ENCODE data around the gene SOX10. TPM values are rescaled to one million over a fixed set of nuclear protein-coding genes. Genes with fewer than 3 reads are reported as not detected.

SOX10 gene
- total and polyA plus RNA-seq, 8 donors = 0.06 to 0.96 (median 0.30) TPM

DNA sequence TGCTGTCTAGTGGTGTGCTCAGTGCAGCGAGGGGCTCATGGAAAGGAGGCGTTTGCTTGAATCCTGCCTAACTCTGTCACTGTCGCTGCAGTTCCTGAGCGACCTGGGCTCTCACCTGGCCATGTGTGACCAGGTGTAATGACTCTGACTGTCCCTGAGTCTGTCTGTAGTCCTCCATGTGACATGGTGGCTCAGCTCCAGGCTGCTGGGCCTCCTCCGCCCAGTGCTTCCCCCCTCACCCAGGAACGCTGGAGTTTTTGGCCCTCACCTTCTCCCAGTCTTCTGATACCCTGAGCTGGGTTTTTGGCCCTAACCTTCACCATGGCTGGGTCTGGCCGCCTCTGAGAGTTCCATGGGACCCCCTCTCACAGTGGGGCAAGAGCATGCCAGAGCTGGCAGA, 58.0 kb downstream of the SOX10 start:
- no peak for FAIRE-seq
- Histone ChIP-seq H3K27ac (no peak overlapping the region), H3K4me1 (peaks cover 23 to 41% (median 29%) of the 10 kb centered on the region in 3 donors), H3K36me3 (peaks cover 0 to 22% (median 9%) of the 10 kb centered on the region in 3 donors), H3K4me3 (peak overlapping the region in 2 of 4 donors; percentile 8 to 14), H3K27me3 (no peaks in the 10 kb centered on the region), H3K9me3 (no peaks in the 10 kb centered on the region)
- WGBS, 2 donors = 45 to 52% methylated on average over 7 of the region's 7 CpGs
- TF ChIP-seq, protein P1, sequence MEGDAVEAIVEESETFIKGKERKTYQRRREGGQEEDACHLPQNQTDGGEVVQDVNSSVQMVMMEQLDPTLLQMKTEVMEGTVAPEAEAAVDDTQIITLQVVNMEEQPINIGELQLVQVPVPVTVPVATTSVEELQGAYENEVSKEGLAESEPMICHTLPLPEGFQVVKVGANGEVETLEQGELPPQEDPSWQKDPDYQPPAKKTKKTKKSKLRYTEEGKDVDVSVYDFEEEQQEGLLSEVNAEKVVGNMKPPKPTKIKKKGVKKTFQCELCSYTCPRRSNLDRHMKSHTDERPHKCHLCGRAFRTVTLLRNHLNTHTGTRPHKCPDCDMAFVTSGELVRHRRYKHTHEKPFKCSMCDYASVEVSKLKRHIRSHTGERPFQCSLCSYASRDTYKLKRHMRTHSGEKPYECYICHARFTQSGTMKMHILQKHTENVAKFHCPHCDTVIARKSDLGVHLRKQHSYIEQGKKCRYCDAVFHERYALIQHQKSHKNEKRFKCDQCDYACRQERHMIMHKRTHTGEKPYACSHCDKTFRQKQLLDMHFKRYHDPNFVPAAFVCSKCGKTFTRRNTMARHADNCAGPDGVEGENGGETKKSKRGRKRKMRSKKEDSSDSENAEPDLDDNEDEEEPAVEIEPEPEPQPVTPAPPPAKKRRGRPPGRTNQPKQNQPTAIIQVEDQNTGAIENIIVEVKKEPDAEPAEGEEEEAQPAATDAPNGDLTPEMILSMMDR (IDR thresholded peaks at IDR 0.05) = no peak
- intact Hi-C loops (cut with DNase I) = no loop called here
- peak in 3 of 6 donors; percentile 37 to 60 (median 60) for DNase-seq
- peak in 3 of 4 donors; percentile 11 to 49 (median 16) for ATAC-seq

DNA sequence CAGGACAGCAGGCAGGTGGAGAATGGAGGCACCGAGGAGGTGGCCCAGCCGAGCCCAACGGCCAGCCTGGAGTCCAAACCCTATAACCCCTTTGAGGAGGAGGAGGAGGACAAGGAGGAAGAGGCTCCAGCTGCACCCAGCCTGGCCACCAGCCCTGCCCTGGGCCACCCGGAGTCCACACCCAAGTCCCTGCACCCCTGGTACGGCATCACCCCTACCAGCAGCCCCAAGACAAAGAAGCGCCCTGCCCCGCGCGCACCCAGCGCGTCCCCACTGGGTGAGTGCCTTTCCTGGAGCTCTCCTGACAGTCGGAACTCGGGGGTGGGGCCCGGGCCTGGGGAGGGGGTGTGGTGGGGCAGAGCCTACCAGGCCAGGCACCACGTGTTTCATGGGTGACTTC, 58.6 kb downstream of the SOX10 start:
- intact Hi-C loops (cut with DNase I) = no loop called here
- H3K9me3 ChIP-seq = no peaks in the 10 kb centered on the region
- TF ChIP-seq, protein P1 (IDR thresholded peaks at IDR 0.05) = no peak
- DNase-seq (peak in 1 of 6 donors; percentile 60), FAIRE-seq (no peak), ATAC-seq (no peak)
- H3K27ac ChIP-seq = no peak overlapping the region
- peaks cover 18 to 36% (median 25%) of the 10 kb centered on the region in 3 donors for H3K4me1 ChIP-seq
- 43 to 49% methylated on average over 15 of the region's 15 CpGs for WGBS, 2 donors
- H3K27me3 ChIP-seq = no peaks in the 10 kb centered on the region
- H3K4me3 ChIP-seq = peak overlapping the region in 2 of 4 donors; percentile 8 to 14
- peaks cover 0 to 22% (median 9%) of the 10 kb centered on the region in 3 donors for H3K36me3 ChIP-seq

DNA sequence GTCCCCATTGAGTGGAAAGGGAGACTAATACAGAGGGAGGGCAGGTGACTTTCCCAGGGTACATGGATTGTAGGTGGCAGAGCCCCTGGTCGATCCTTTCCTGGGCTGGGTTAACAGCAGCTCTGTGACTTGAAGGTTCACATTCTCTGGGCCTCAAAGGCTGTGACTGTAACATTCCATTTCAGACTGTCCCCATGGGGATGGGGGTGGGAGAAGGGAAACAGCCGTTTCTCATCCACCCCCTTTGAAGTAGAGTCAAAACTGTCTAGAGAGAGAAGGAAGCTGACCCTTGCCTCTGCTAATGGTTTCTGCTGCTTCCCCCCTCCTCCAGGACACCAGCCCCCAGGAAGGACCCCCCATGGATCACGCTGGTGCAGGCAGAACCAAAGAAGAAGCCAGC, 59.0 kb downstream of the SOX10 start:
- H3K36me3 ChIP-seq = peaks cover 0 to 24% (median 9%) of the 10 kb centered on the region in 3 donors
- no peak overlapping the region for H3K4me3 ChIP-seq
- intact Hi-C loops (cut with DNase I) = no loop called here

DNA sequence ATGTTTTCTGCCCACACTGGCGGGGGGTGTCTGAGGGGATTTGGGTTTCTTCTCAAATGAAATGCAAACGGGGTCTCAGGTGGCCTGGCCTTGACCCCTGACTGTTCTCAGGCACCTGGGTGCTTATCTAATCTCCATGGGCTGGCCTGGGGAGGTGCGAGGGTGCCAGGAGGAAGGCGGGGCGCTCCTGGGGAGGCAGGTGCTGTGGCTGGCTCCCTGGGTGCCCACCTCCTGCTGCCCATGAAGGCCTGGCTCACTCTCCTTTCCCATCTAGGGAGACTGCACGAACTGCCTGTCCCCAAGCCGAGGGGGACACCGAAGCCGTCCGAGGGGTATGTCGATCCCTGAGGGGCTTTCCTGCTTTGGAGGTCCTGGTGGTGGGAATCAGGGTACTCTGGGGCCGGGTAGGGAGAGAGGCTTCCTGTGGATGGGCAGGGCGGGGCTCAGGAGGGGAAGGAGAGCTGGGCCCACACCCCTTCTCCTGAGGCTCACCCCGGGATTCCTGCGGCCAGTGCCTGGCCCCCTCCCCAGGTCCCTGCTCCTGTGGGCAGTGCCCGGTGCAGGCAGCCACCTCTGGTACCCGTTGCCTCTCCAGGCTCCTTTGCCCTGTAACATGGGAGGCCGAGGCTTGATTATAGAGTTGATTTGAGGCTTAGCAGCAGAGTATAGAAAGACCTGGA, 59.8 kb downstream of the SOX10 start:
- peak overlapping the region; percentile 10 to 59 (median 32) for H3K27ac ChIP-seq
- ATAC-seq (peak; percentile 22 to 76 (median 58)), DNase-seq (peak in 4 of 6 donors; percentile 50 to 63 (median 60)), FAIRE-seq (no peak)
- peaks cover 0 to 33% (median 9%) of the 10 kb centered on the region in 3 donors for H3K36me3 ChIP-seq
- H3K27me3 ChIP-seq = no peaks in the 10 kb centered on the region
- peaks cover 11 to 23% (median 13%) of the 10 kb centered on the region in 3 donors for H3K4me1 ChIP-seq
- intact Hi-C loops (cut with DNase I) = no loop called here
- 38 to 46% methylated on average over 18 of the region's 18 CpGs for whole genome bisulfite sequencing, 2 donors
- H3K9me3 ChIP-seq = no peaks in the 10 kb centered on the region
- TF ChIP-seq, protein P1 (IDR thresholded peaks at IDR 0.05) = no peak
- peak overlapping the region in 2 of 4 donors; percentile 8 to 18 for H3K4me3 ChIP-seq

More for the DNA sequence above, 59.0 kb downstream of the SOX10 start:
- Histone ChIP-seq H3K9me3 (no peaks in the 10 kb centered on the region), H3K27me3 (no peaks in the 10 kb centered on the region), H3K4me1 (peaks cover 13 to 31% (median 21%) of the 10 kb centered on the region in 3 donors), H3K27ac (peak overlapping the region in 2 of 4 donors; percentile 44 to 59)
- DNase-seq = no peak
- no peak for ATAC-seq
- WGBS, 2 donors = 35 to 42% methylated on average over 3 of the region's 3 CpGs
- TF ChIP-seq, protein P1 (IDR thresholded peaks at IDR 0.05) = no peak
- FAIRE-seq = no peak

DNA sequence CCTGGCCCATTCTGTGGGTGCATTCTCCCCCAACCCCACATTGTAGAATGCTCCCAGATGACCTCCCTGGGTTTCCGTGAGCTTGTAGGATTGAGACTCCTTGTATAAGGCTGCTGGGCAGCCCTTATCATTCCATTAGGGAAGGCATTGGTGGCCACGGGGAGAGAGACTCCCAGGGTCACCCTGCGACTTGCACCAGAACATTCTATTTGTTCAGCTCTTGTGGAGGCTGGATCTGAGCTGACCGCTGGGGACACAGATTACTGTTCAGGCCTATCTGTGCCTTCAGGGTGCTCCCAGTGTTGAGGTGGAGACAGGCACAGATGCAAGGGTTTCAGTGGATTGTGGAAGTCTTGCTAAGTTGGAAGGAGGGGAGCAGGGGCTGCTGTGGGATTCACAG, 60.4 kb downstream of the SOX10 start:
- peak; percentile 35 to 73 (median 51) for ATAC-seq
- intact Hi-C loops (cut with DNase I) = no loop called here
- DNase-seq = no peak
- peaks cover 0 to 38% (median 13%) of the 10 kb centered on the region in 3 donors for H3K36me3 ChIP-seq
- WGBS, 2 donors = 35 to 40% methylated on average over 4 of the region's 4 CpGs
- no peak overlapping the region for H3K4me3 ChIP-seq
- H3K27ac ChIP-seq = peak overlapping the region in 3 of 4 donors; percentile 18 to 59 (median 19)
- FAIRE-seq = no peak
- H3K27me3 ChIP-seq = no peaks in the 10 kb centered on the region
- peaks cover 7 to 17% (median 8%) of the 10 kb centered on the region in 3 donors for H3K4me1 ChIP-seq
- TF ChIP-seq, protein P1 (IDR thresholded peaks at IDR 0.05) = no peak
- H3K9me3 ChIP-seq = no peaks in the 10 kb centered on the region
